HG03095 (cell line): ENCODE data around the gene TNNC2.
A peak's percentile ranks its signal among the peaks of the same experiment; 100 is the strongest.
"Not testable (repeated sequence)": the region's sequence is repeated elsewhere in the genome, so short reads cannot be mapped to it uniquely, and the experiment has no call there.

Experiments used
- ATAC-seq: cut with Tn5 transposase; IDR thresholded peaks from one replicate; pipeline ENCODE4 v1.9.1; 2021; ENCODE audit warnings: moderate library complexity; ENCODE audit not compliant: unreplicated experiment

TNNC2 gene

DNA sequence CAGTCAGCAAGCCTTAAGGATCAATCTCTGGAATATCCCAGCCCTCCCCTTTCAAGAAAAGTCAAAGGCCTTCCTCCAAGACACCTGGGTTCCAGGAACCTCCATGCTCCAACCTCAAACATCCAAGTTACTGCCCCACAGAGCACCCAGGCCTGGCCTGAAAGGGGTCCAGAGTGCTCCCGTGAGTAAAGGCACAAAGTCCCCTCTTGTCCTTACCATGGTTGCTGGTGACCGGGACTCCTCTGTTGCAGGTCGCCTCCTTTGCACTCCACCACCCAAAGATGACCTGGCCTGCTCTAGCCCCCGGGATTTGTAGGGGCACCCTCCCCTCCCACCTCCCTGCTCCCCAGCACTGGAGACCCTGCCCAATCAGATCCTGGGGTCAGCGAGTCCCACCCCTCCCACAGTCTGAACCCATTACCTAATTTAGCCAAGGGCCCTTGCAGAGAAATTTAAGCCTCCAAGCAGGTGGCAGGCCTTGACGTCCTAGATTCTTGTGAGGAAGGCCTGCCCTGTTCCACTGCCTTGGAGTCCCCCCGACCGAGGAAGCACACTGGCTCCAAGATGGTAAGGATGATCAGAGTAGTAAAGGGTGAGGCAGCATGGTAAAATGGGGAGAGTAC lies at the start of gene TNNC2:
Gene TNNC2 (minus strand): TSS at position 283 of the 623 bp plus-strand sequence. CDS start 64 bp downstream, at position 219.
- no peak for ATAC-seq

DNA sequence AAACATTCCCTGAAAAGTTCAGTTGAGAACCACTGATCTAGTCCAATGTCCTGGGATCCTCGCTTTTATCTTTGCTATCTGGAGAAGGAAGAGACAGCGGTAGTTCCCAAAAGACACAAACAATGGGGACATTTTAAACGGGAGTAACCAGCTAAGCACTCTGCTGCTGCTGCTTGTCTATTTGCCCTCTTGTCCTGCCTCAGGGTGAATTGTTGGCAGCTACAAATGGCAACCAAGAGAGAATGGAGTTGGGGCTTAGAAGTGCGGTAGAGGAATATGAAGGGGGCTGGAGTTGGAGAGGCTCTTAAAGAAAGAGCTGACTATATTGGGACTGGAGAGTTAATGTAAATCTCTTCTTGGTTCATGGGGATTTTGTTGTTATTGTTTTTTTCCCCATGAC lies 47.5 kb upstream of the TNNC2 start:
- no peak for ATAC-seq

DNA sequence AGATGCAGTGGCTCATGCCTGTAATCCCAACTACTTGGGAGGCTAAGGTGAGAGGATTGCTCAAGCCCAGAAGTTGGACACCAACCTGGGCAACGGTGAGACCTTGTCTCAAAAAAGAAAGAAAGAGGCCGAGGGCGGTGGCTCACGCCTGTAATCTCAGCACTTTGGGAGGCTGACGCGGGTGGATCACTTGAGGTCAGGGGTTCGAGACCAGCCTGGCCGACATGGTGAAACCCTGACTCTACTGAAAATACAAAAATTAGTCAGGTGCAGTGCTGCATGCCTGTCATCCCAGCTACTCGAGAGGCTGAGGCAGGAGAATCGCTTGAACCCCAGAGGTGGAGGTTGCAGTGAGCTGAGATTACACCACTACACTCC lies 47.0 kb upstream of the TNNC2 start:
- ATAC-seq = not testable (repeated sequence)

DNA sequence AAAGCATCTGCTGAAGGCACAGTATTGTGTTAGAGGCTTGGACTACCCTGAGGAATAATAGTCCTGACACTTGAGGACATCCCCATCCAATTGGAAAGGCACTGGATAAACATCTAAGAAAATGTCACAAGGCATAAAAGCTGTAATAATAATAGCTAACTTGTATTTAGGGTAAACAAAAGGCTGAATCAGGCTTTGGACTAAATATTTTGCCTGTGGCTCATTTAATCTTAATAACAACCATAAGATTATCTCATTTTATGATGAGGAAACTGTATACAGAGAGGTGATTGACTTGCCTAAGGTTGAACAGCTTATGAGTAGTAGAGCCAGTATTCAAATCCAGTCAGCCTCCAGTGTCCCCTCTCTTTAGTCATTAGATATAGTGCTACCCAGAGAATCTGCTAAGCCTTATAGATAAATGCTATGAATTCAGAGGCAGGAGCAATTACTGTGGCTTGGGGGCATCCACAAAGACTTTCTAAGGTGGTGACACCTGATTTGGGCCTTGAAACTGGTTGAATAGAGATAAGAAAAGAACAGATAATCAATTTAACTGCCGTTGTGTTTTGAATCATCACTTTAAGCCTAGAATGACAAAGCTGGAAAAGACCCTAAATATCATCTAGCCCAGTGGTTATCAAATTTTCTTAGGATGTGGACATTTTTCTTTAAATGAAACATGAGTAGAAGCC lies 46.4 kb upstream of the TNNC2 start:
- ATAC-seq = no peak

DNA sequence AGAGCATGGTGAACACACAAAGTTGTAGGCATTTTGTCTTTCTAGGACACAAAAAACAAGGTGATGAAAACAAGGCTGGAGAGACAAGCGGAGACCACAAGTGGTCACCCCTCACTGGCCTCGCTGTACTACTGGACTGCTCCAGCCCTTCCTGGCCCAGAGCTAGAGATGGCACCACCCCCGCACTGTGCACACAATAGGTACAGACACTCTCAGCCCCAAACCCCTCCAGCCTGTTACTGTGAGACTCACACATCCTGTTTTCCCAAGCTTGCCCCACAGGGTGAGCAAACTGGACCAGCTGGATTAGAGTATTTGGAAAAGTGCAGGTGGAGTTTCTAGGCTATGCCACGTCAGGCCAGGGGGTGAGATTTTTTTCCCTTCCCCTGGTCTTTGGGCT lies 45.5 kb upstream of the TNNC2 start:
- no peak for ATAC-seq

DNA sequence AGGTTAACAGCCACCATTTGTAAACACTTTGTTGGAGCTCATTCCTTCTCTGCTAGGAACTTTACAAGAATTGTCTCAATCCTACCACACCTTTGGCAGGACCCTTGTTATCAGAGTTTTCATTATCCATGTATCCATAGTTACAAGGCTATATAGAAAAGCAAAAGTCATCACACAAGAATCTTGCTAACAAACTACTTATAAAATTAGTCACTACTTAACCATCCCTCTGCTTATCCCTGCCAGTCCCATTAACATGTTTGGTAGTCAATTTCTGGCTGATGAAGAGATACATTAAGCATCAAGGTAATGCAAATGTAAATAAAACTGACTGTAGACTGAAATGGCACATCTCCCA lies 40.7 kb upstream of the TNNC2 start:
- ATAC-seq = no peak

DNA sequence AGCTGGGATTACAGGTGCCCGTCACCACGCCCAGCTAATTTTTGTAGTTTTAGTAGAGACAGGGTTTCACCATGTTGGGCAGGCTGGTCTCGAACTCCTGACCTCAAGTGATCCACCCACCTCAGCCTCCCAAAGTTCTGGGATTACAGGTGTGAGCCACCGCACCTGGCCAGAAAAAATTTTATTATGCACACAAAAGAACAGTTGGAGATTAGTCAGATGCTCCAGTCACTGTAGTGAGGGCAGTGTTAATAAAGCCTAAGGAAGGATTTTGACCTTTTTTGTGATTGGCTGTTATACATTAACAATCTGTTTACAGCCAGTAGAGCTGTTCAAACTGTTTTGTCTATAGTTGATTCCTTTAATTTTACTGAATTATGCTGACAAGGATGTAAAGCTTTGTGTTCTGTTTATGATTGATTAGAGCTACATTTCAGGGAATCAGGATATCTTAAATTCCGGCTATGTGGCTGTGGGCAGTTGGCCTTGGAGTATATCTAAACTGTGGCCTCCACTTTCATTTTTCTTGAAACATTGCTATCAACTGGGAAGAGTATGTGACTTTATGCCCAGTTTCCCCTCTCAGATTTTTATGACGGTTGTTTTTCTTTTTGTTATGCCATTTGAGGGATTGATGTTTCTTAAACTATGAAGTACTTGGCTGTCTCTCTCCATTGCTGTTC lies 40.2 kb upstream of the TNNC2 start:
- ATAC-seq = no peak

DNA sequence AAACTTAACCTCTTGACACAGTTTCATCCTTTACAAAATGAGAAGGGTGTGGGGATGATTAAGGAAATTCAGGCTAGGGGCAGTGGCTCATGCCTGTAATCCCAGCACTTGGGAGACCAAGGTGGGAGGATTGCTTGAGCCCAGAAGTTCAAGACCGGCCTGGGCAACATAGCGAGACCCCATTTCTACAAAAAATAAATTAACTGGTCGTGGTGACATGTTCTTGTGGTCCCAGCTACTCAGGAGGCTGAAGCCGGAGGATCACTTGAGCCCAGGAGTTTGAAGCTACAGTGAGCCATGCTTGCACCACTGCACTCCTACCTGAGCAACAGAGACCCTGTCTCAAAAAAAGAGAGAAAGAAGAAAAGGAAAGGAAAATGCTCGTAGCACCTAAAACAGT lies 39.3 kb upstream of the TNNC2 start:
- no peak for ATAC-seq

DNA sequence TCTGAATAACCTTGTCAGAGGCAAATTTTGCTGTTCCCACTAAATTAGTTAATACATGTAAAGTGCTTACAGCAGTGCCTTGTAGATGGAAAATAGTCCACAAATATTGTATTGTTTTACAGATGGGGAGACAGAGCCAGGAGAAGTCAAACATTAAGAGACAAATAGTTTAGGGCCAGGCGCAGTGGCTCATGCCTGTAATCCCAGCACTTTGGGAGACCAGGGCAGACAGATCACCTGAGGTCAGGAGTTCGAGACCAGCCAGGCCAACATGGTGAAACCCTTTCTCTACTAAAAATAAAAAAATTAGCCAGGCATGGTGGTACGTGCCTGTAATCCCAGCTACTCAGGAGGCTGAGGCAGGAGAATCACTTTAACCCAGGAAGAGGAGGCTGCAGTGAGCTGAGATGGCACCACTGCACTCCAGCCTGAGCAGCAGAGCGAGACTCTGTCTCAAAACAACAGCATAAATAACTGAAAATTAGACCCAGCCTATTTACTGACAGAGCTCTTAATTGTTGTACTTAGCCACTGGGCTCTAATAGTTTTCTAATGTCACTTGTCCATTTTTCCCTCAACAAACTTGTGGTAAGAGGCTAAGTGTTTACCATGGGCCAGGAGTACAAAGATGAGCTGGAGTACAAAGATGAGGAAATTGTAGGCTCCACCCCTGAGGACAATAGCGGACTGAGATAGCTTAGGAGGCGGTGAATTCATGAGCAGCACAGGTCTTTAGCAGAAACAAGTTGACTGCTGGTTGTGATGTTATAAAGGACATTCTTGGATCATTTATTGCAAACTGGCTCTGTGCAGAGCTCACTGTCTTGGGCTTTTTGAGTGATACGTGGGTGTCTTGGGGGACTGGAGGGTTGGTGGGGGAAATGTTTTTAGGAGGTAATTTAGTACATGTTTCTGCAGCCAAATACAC lies 36.7 kb upstream of the TNNC2 start:
- ATAC-seq = no peak

DNA sequence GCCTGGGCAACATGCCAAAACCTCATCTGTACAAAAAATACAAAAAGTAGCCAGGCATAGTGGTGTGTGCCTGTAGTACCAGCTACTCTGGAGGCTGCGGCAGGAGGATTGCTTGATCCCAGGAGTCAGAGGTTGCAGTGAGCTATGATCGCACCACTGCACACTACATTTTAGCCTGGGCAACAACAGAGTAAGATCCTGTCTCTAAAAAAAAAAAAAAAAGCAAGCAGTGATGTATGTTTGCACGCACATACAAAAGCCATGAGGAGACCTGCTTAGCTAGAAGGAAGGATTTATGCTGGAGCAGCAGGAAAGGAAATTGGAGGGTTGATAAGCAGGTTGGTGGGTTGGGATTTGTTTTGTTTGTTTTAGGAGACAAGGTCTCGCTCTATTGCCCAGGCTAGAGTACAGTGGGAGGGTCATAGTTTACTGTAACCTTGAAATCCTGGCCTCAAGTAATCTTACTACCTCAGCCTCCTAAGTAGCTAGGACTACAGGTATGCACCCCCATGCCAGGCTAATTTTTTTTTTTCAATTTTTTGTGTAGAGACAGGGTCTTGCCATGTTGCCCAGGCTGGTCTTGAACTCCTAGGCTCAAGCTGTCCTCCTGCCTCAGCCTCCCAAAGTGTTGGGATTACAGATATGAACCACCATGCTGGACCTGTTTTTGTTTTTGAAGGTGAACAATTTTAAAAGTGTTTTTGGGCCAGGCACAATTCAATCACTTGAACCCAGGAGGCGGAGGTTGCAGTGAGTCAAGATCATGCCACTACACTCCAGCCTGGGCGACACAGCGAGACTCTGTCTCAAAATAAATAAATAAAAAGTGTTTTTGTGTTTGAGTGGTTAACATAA lies 34.3 kb upstream of the TNNC2 start:
- ATAC-seq = no peak

DNA sequence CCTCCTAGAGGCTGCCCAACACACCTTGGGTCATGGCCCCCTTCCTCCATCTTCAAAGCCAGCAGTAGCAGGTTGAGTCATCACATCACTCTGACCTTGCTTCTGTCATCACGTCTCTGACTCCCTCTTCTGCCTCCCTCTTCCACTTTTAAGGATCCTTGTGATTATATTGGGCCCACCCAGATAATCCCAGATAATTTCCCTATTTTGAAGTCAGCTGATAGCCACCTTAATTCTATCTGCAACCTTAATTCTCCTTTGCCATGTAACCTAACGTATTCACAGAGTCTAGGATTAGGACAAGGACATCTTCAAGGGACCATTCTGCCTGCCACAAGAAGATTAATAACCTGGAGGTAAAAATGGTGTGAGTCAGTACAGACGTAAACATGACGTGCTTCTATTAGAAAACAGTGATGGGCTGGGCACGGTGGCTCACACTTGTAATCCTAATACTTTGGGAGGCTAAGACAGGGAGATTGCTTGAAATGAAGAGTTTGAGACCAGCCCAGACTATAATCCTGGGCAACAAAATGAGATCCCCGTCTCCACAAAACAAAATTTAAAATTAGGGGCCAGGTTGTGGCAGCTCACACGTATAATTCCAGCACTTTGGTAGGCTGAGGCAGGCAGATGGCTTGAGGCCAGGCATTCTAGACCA lies 33.6 kb upstream of the TNNC2 start:
- ATAC-seq = no peak

DNA sequence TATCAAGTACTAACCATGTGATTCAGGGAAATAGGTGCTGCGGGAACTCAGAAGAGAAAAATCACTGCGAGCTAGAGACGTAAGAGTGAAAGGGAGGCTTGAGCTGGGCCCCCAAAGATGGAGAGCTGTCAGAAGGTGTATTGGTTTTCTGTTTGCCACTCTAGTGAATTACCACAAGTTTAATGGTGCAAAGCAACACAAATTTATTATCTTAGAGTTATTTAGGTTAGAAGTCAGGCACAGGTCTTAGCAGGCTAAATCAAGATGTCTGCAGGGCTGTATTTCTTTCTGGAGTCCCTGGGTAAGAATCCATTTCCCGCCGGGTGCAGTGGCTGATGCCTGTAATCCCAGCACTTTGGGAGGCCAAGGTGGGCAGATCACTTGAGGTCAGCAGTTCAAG lies 32.8 kb upstream of the TNNC2 start:
- no peak for ATAC-seq

DNA sequence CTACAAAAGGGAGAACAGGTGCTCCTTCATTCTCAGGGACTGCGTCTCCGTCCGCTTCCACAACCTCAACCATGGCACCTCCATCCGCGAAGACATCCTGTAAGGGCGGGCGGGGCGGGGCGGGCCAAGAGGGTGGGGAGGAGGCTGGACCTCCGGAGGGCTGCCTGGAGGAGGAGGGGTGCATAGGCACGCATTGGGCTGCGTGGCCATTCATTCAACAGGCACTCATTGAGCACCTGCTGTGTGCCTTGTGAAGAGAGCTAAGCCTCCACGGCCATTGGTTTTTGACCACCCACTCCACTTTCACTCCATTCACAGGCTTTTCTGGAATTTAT lies 30.7 kb upstream of the TNNC2 start:
- ATAC-seq = peak; percentile 24

DNA sequence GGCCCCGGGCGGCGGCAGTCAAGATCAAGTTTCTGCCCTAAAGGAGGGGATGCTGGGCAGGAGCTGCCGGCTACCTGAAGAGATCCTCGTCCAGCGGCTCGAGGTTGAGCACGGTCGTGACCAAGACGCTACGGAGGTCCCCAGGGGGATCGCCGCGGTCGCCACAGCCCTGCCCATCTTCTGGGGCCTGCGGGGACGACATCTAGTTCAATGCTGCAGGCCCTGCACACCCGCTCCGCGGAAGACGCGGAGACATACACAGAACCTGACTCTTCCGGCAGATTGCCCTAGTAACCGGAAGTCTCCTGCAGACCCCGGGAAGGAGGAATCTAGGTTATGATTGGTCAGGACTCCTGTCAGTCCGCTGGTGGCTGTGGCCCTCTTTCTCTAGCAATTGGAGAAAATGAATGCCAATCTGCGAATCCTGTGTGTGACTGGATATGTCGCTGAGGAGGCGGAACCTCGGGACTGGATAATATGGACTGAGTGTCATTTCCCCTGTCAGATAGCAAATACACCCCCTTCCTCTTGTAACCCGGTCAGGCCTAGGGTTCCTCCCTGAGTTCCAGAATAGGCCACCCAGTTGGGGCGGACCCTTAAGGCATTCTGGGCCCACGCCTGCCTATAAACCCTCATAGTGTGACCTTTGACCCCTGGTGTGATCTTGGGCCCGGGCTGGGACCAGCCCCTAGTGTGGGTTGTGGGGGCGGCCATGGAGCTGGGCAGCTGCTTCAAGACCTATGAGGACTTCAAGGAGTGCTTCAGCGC lies 30.2 kb upstream of the TNNC2 start, which contains the start of the genes ACOT8 and ZSWIM3:
Gene ACOT8 (minus strand): TSS at position 279 of the 768 bp plus-strand sequence. CDS start 77 bp downstream, at position 202.
Gene ZSWIM3 (plus strand): TSS at position 501 of the 768 bp plus-strand sequence. CDS start 212 bp downstream, at position 713.
- peak; percentile 89 for ATAC-seq

DNA sequence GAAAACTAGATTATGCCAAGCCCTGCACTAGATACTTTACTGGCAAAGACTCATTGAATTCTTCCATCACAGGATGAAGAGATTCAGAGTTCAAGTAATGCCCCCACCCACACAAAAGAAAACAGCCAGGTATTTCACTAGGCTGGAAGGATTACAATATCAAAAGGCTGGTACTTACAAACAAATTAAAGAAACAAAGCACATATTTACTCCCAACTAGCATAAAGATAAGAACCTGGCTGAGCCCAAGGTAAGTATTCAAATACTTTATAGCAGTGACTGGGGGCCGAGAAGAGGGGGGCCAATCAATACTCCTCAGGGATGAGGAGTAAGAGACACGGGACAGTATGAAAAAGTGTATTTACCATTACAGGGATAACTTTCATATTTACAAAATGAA lies 26.4 kb upstream of the TNNC2 start:
- ATAC-seq = no peak

DNA sequence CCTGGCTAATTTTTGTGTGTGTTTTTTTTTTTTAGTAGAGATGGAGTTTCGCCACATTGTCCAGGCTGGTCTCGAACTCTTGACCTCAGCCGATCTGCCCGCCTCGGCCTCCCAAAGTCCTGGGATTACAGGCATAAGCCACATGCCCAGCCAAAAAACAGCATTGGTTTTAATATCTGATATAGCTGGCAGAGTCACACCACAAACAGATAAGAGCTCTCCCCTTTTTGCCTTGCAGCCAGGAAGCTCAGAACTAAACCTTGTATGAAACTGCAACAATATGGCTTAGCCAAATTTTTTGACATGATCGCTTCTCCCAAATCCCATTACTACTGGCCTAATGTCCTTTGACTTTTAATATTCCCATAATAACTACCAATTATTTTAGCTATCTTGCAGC lies 25.2 kb upstream of the TNNC2 start:
- ATAC-seq = no peak

DNA sequence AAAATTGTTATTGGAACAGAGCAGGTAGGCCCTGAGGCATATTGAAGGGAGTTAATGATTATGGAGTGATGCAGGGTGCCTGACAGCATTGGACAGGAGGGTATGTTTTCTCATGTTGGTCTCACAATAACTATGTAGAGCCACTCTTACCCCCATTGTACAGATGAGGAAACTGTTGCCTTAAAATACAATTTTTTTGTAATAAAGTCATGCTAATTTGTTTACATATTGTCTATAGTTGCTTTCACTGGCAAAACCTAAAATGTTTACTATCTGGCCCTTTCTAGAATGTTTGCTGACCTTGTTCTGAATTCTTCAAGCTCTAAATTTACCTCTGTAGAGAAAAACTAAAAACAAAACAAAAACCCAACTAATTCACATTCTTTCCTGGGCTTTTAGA lies 24.4 kb upstream of the TNNC2 start:
- no peak for ATAC-seq

DNA sequence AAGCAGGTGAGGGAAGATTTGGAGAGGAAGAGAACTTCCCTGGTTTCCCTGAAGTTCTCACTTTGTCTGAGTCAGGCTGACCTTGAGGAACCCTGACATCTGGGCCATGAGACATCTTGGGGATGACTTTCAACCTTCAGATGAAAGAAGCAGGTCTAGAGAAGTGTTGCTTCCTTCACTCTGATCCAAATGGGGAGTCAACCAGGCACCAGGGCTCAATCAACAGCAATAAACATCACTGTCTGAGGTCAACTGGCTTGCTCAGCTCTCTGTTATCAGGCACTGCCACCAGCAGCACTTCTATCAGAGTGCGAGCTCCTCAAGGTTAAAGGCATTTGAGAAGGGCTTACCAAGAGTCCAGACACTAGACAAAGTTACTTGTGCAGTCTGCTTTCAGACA lies 23.8 kb upstream of the TNNC2 start:
- no peak for ATAC-seq

DNA sequence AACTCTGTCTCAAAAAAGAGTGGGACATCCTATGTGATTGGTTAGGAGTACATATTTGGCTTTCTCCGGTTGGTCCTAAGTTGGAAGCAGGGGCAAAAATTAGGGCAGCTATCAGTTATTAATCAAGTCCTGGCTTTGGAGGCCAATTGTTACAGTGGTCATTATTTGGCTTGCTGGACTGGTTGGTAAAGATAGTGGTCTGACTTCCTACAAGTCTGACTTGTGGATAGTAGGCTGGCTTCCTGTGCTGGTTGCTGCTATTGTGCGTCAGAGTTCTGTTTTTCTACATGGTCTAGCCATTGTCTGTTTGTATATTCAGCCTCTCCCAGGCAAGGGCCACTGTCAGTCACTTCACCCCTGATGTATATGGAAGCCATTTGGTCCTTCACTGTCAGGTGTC lies 23.1 kb upstream of the TNNC2 start:
- no peak for ATAC-seq
